IPS-11a (cell line): ENCODE measurements around the gene NPHP1.
A peak's percentile ranks its signal among the peaks of the same experiment; 100 is the strongest.
"Not testable (repeated sequence)": the region's sequence is repeated elsewhere in the genome, so short reads cannot be mapped to it uniquely, and the experiment has no call there.

Experiments
- H3K4me3 ChIP-seq: one replicate; pipeline ENCODE4 v1.5.1; 2013; ENCODE audit warnings: low read depth, low read length, control low read depth

NPHP1 gene

GRCh38 chr2:110131166-110131565 is 73.6 kb downstream of the NPHP1 start:
- H3K4me3 ChIP-seq, result no peak overlapping the region

GRCh38 chr2:110130757-110131156 is 74.1 kb downstream of the NPHP1 start:
- no peak overlapping the region for H3K4me3 ChIP-seq

GRCh38 chr2:110126906-110127305 is 77.9 kb downstream of the NPHP1 start:
- no peak overlapping the region for H3K4me3 ChIP-seq

- H3K4me3 ChIP-seq, result no peak overlapping the region
Measured at GRCh38 chr2:110126086-110126773, 78.6 kb downstream of the NPHP1 start.

DNA sequence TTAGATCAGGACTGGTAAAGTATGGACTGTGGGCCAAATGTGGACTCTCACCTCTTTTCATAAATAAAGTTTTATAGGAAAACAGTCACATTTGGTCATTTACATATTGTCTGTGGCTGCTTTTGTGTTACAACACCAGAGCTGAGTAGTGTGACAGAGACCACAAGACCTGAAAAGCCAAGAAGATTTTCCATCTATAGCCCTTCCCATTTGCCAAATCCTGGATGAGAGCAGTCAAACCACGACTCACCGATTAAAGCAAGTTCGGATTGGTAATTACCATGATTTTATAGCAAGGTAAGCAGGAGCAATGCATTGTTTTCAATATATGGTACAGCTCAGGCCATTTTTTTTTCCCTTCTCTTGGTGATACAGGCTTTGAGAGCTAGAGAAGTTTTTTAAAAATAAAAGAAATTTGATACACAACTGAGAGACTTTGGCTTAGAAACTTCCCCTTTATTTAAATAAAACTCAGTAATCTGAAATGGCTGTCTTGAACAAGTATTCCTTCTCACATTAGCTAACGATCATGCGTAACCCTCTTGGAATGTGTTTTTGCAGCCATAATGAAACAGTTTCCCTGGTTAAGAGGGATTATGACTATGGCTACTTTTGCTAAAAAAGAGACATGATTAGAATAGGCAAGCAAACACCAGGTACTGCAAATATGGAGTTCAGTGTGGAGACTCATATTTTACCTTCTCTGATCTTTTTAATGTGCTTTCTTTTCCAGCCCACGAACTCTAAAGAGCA is 79.7 kb downstream of the NPHP1 start:
- H3K4me3 ChIP-seq, result no peak overlapping the region

- no peak overlapping the region for H3K4me3 ChIP-seq
Measured at GRCh38 chr2:110124038-110124825, 80.6 kb downstream of the NPHP1 start.

GRCh38 chr2:110121592-110121991 is 83.2 kb downstream of the NPHP1 start:
- no peak overlapping the region for H3K4me3 ChIP-seq

DNA sequence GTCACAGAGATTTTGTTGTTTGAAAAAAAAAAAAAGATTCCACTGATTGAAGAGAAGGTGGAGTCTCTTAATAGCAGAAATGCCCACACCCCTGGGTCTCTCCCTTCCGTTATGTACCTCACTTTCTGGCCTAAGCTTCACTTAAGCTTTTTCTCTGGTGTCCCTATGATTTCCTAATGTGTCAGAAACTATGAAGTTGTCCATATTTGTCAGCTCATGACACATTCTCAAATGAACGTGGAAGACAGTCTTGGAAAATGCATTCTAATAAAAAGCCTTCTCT is 83.8 kb downstream of the NPHP1 start:
- H3K4me3 ChIP-seq, result no peak overlapping the region

GRCh38 chr2:110120171-110121051 is 84.4 kb downstream of the NPHP1 start:
- H3K4me3 ChIP-seq, result no peak overlapping the region

GRCh38 chr2:110116033-110116710 is 88.6 kb downstream of the NPHP1 start:
- H3K4me3 ChIP-seq, result peak overlapping the region; percentile 37

DNA sequence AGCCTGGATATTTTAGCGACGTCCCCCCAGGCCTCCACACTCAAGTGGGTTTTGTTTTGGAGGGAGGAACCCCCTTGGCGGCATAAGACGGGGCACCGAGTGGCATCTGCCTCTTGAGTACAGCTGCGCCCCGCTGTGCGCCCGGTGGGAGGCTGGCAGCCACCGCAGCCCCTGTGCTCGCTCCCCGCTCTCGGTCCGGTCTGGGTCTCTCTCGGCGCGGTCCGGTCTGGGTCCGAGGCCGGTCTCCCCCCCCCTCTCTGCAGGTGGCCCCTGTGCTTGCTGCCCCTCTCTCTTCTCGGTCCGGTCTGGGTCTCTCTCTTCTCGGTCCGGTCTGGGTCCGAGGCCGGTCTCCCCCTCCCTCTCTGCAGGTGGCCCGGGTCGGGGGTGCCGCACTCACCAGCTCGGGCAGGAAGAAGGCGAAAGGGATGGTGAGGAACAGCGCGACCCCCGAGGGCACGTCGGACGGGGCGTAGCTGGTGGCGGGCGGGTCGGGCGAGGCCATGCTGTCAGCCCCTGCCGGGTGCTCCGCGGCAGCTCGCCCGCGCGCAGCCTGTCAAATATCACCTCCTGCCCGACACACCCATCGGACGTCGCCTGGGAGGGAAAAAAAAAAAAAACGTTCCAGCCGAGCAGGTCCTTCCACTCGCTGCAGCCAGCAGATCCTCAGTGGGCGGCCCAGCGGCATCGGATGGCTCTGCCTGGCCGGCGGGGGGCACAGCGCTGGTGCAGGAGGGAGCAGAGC is 89.4 kb downstream of the NPHP1 start, which contains the start of gene MALL:
Gene MALL (minus strand): TSS at position 532 of the 742 bp plus-strand sequence. CDS start 30 bp downstream, at position 502.
- H3K4me3 ChIP-seq, result peak within 1 kb of the TSS; percentile 37

DNA sequence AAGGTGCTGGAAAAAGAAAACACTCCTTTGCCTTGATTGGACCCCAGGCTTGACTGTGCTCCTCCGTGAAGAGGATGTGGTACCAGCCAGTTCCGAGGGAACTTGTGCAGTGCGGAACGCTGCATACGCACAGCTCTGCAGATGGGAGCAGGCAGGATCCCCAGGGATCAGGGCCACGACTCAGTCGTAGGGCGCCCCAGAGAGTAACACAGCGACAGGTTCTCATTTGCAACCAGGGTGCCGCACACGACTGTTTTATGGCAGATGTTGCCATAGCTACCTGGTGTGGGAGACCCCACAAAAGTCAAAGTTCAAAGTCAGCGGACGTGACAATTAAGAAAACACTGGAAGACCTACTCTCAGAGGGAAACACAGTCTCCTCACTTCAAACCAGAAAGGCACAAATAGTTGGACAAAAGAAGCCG is 90.0 kb downstream of the NPHP1 start:
- no peak overlapping the region for H3K4me3 ChIP-seq

- H3K4me3 ChIP-seq, result no peak overlapping the region
Measured at GRCh38 chr2:110113961-110114591, 90.7 kb downstream of the NPHP1 start.

DNA sequence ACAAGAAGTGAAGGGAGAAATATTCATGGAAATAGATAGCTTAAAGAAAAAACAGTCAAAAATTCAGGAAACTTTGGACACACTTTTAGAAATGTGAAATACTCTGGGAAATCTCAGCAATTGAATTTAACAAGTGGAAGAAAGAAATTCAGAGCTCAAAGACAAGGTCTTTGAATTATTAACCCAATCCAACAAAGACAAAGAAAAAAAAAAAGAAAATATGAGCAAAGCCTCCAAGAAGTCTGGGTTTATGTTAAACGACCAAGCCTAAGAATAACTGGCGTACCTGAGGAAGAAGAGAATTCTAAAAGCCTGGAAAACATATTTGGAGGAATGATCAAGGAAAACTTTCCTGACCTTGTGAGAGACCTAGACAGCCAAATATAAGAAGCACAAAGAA is 96.5 kb downstream of the NPHP1 start:
- not testable (repeated sequence) for H3K4me3 ChIP-seq

DNA sequence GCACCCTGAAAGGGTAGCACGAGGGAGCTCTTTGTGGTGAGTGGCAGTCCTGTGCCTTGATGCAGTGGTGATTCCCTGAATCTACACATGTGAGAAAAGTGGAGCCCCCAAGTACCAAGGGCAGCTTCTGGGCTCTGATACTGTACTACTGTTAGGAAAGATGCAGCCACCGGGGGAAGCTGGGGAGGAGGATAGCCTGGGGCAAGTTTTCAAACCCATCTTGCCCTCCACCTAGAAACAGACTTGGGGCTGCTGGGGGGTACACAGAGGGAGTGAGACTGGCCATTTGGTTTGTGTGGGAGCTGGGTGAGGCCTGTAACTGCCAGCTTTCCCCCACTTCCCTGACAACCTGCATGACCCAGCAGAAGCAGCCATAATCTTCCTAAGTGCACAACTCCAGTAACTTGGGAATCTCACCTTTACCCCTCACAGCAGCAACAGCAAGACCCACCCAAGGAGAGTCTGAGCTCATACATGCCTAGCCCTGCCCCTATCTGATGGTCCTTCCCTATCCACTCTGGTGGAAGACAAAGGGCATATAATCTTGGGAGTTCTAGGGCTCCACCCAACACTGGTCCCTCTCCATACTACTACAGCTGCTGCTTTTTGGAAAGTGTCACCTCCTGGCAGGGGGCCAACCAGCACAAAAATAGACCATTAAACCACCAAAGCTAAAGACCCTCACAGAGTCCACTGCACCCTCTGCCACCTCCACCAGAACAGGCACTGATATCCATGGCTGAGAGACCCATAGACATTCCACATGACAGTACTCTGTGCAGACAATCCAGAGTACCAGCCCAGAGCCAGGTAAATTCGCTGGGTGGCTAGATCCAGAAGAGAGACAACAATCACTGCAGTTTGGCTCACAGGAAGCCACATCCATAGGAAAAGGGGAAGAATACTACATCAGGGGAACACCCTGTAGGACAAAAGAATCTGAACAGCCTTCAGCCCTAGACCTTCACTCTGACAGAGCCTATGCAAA is 97.4 kb downstream of the NPHP1 start:
- no peak overlapping the region for H3K4me3 ChIP-seq

DNA sequence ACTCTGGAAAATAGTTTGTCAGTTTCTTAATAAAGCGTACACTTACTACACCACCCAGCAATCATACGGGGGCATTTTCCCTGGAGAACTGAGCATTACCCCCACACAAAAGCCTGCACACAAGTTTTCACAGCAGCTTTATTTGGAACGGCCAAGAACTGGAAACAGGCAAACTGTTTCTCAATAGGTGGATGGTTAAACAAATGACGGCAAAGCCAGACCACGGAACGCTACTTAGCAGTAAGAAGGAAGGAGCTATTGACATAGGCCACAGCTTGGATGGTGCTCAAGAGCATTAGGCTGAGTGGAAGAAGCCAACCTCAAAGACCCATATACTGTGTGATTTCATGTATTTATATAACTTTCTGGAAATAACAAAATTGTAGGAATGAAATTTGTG is 98.2 kb downstream of the NPHP1 start:
- no peak overlapping the region for H3K4me3 ChIP-seq

GRCh38 chr2:110105608-110106467 is 99.0 kb downstream of the NPHP1 start:
- no peak overlapping the region for H3K4me3 ChIP-seq
